AML-193 (cell line): ENCODE data around the gene NFATC2.

Experiments
- DNase-seq, 2 experiments: peaks; one replicate each; lab custom pipeline; 2025; lab: John Stamatoyannopoulos, UW

NFATC2 gene

DNA sequence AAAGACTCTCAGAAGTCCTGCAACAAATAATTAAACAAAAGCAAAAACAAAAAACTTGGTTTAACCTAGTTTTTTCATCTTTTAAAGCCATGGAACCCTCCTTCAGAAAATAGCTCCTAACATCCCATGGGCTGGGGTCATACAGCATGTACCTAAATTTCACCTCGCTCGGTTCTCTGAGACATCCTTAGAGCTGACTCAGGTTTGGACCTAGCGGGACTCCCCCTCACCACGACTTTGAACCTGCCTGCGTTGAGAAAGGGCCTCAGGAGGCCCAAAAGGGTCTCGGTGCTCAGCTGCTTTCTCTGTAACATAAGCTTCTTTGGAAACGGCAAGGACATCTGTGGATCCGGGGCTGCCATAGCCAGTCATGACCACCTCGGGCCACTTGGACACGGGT, 112.8 kb downstream of the NFATC2 start:
- DNase-seq = no peak

DNA sequence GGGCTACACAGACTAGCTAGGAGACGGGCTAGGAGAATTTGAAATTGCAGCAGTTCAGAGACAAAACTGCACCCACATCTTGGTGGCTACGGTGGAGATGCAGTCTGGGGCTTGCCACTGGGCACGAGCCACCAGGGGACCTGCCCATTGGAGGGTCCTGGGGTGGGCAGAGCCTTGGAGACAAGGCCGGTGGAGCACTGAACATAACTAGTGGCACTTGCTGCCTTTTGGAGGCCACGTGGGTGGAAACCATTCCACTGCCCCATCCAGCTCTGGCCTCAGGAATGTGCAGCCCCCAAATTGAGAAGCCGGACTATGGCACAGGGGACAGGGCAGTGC, 113.4 kb downstream of the NFATC2 start:
- DNase-seq = no peak

- no peak for DNase-seq
These were observed 113.9 kb downstream of the NFATC2 start for GRCh38 chr20:51428401-51429143.

DNA sequence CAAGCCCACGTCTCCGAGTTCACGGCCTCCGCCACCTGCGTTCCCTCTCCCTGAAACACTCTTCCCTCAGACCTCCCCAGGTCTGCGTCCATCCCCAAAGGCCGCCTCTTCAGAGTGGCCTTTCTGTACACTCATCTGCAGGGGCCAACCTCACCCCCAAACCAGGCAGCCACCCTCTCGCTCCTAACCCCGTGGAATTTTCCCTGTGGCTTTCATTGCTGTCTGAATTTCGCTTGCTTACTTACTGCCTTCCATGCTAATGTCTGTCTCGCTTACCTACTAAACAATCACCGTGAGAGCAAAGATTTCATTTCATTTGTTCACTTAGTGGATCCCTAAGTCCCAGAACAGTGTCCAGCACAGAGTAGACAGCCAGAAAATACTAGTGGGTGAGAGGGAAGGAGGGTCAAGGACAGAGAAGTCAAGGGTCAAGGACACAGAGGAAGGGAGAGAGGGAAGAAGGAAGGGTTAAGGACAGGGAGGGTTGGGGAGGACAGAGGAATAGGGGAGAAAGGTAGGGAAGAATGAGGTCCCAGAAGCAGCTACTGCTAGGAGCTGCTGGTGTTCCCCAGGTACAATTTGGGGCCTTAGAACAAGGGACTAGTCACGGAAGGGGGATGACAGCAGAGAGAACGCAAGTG, 114.7 kb downstream of the NFATC2 start:
- DNase-seq = no peak

DNA sequence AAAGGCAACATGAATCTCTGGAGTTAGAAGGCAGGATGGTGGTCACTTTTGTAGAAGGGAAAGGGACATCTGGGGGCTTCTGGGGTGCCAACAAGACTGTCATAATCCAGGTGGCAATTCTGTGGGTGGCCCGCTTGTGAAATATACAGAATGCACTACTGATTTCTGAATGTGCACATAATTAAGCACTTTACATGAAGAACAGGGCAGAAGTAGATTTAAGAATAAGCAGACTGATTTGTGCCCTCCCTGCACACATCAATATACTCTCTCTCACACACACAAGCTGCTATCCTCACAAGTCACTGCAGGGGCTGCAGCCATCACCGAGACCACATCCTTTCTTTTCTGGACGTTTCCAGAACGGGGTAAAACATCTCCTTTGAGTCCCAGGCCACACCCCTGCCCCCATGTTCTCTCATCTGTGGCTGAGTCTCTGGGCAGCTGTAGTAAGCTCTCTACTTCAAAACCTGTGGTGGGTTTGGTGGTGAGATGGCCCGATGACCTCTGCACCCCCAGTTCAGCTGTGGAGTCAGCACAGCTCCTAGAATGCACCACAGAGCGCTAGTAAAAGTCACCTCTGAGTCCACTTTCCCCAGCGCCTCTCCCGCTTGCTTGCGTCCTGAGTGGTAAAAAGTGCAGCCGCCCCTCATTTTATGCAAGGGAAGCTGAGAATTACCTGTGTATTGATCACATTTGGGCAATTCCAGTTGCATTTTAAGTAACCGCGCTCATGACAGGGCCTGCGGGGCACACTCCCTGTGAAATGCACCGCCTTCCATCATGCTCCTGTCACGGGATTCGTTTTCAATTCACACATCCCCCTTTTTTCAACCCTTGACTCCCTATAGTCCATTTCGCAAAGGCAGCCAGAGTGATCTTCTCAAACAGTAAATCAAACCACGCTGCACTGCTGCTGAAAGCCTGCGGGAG, 115.5 kb downstream of the NFATC2 start:
- no peak for DNase-seq

DNA sequence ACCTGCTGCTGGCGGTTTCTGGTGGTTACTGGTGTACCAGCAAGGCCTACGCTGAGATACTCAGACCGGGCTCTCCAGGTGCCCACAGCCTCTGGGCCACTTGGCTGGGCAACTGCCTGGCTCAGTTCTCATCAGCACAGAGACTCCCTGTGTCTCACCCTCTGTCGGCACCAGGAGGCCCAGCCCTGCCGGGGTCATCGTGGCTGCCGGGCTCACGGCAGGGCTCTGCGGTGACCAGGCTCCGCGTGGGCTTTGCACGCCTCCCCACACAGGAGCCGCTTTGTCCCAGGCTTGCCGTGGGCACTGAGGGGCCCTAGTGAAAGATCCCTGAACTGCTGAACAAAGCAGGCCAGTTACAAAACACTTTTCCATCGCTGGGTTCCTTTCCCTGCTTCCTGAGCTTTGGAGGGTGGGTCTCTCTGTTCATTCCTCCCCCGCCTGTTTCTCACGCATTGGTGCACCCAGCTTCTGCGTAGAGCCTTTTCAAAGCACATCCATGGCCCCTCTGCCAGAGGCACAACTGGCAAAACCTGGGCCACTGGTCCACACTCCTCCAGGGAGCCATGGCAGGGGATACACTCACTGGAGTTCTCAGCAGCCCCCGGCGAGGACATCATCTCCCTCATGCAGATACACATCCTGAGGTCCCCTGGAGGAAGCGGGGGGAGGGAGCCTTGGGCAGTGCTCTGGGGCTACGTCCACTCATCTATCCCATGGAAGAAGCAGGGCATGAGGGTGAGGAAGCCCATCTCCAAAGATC, 117.0 kb downstream of the NFATC2 start:
- DNase-seq = no peak

GRCh38 chr20:51424270-51425117, 118.0 kb downstream of the NFATC2 start:
- DNase-seq = no peak

DNA sequence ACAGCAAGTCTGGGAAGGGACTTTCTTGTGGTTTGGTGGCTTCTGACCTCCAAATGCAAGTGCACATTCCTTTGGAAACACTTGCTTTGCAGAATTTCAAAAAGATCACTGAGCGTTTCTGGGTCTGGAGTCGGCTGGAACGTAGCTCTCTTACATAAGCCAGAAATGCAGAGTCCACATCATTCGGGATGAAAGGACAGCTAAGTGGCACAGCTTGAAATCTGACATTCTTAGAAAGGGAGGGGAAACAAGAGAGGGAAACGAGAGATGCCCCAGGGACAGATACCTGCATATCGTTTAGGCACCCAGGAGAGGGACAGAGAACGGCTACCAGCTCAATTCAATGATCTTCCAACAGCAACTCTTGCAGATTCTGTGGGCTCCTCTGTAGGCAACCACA, 118.7 kb downstream of the NFATC2 start:
- DNase-seq = no peak

DNA sequence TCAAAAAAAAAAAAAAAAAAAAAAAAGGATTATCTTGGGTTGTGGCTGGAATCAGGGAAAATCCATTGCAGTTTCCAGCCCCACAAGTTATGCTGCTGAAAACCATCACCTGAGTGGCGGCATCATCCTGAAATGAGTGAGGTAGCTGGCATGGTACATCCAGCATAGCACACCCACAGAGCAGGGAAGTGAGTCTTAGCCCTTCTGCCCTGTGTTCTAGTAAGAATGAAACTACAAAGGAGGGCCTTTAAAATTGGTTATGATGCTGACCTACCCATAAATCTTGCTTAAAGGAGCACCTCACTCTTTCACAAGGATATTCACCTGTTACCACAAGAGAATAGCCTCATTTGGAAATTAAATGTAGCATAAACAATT, 119.2 kb downstream of the NFATC2 start:
- no peak for DNase-seq

DNA sequence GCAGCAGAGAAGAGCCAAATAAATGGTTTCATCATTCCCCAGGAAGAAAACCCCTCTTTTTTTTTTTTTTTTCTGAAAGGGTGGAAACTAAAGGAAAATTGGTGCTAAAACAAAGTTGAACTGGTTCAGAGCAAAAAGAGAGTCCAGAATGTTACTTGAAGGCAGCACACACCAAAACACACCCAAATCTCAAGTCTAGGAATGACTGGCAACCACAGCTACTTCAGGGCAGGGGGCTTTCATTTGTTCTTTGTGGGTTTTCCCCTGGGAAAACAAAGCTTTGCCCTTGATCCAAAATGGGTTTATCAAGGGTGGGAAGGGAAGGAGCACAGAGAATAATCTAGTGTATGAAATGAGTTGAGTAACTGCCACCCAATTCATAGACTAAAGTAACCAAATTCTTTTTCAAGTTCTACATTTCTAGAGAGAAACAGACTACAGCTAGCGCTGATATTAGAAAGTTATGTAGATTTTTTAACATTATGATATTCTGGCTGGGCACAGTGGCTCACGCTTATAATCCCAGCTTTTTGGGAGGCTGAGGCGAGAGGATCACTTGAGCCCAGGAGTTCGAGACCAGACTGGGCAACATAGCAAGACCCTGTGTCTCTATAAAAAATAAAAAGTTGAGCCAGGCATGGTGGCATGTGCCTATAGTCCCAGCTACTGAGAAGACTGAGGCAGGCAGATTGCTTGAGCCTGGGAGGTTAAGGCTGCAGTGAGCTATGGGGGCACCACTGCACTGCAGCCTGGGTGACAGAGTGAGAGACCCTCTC, 119.8 kb downstream of the NFATC2 start:
- no peak for DNase-seq

- no peak for DNase-seq
These were observed 121.7 kb downstream of the NFATC2 start for GRCh38 chr20:51420805-51421204.

DNA sequence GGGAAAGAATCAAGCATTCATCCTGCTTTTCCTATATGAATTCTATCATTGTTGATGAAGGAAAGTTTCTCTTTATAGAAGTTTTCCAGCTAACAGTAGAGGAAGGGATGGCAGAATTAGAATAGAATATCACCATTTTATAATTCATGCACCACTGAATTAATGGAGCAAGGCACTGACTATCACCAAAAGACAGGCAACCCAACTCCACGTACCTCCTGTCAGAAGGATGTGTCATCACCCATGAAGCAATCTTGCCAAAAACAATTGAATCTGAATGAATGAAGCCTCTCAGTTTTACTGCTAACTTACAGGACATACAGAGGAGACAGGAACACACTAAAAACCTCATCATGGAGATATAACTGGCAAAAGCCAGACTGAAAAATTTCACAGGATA, 122.4 kb downstream of the NFATC2 start:
- no peak for DNase-seq

- no peak for DNase-seq
These were observed 122.9 kb downstream of the NFATC2 start for GRCh38 chr20:51419646-51420045.

DNA sequence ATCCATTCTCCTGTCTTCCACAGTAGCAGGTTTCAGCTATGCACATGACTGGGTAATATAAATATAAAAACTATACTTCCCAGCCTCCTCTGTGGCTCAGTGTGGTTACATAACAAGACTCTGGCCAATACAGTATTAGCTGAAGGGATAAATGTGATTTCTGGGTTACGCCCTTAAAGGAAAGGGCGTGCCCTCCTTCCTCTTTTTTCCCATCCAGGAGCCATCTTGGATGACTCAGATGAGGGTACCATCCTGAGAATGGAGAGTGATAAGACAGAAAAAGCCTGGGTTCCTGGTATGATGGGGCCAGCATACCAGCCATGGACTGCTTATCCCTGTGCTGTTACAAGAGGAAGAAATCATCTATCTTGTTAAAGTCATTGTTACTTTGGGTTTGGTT, 123.3 kb downstream of the NFATC2 start:
- no peak for DNase-seq

DNA sequence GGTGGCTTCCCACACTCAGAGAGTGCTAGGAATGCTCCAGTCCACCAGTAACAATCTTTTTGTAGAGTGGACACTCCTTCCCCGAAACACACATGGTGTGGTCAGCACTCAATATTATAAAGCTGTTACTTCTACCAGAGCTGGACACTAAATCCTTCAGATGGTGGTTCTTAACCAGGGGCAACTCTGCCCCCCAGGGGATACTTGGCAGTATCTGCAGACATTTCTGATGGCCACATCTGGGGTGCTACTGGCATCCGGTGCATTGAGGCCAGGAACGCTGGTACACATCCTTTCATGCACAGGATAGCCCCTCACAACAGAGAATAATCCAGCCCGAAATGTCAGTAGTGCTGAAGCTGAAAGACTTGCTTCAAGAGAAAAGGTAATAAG, 124.4 kb downstream of the NFATC2 start:
- no peak for DNase-seq

DNA sequence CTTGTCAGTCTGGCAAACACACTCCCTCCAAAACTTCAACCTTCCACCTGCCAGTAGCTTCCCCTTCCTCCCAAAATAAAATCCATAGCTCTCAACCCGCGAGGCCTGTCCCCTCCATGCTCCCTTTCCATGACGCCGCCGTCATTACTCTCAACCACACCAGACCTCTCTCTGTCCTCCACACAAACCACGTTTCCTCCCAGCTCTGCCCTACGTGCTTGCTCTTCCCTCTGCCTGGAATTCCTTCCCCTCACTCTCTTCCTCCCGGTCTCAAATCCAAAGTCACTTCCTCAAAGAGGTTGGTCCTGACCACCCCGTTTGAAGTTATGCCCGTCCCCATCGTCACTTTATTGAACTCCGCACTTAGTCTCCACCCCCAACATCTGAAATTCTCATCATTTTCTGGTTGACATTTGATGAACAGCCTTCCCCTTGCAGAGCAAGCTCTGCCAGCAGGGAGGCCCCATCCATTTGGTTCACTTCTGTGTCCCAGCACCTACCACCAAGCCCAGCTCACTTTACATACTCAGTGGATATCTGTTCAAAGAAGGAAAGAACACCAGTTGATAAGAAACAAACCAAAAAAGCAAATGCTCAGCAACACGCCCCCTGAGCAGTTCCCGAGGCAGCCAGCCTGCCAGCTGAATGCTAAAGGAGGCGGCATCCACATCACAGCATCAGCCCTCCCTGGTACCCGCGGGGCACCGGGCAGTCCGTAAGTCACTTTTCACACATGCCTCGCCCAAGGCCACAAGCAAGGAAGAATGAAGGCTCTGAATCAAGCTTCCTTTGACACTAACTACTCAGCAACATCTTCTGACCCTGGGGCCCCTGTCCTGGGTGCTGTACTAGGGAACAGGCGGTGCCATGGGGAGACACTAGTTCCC, 125.0 kb downstream of the NFATC2 start:
- DNase-seq = no peak

DNA sequence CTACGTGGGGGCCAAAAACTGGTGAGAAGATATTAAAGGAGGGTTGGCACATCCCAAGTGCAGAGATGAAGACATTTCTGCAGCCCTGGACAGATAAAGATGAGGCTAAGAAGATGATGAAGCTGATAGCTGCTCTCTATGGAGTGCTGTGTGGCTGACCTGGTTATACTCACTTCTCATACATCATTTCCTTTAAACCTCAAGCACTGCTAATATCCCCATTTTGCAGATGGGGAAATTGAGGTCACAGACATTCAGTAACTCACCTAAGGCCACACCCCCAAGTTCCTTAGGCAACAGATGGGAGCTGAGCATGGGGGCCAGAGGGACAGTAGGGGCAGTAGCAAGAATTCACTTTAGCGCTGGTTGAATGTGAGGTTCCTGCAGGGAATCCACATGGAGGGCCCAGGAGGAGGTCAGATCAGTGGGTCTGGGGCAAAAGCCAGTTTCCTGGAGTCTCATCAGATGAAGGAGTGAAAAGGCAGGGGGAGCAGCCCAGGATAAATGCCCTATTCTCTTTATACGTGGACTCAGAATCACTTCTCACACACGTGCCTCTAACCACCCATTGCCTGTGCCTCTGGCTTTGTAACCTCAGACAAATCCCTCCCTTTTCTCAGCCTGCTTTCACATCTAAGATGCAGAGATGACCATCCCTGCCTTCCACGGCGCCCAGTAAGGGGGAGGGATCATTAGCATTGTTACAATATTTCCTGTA, 125.8 kb downstream of the NFATC2 start:
- no peak for DNase-seq

DNA sequence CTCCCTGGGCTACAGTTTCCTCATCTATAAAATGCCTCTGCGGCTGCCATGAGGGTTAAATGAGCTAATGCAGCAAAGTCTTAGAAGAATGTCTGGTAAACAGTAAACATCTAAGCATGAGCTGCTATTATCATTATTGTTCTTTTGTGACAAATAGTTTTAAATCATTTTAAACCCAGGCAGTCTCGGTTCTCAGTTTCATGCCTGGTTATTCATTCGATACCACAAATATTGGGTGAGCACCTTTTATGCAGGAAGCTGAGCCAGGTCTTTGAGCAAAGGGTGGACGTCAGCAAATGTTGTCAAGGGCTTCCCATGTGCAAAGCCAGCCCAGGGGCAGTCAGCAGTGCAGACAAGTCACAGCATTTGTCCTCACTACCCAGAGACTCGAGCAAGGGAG, 128.7 kb downstream of the NFATC2 start:
- no peak for DNase-seq

- DNase-seq = no peak
These were observed 129.5 kb downstream of the NFATC2 start for GRCh38 chr20:51412951-51413481.
